ENCODE measurements around the gene GLP2R. TPM values are rescaled to one million over a fixed set of nuclear protein-coding genes. Genes with fewer than 3 reads are reported as not detected.

The GLP2R gene
- total RNA-seq, 1 donor, result not detected

DNA sequence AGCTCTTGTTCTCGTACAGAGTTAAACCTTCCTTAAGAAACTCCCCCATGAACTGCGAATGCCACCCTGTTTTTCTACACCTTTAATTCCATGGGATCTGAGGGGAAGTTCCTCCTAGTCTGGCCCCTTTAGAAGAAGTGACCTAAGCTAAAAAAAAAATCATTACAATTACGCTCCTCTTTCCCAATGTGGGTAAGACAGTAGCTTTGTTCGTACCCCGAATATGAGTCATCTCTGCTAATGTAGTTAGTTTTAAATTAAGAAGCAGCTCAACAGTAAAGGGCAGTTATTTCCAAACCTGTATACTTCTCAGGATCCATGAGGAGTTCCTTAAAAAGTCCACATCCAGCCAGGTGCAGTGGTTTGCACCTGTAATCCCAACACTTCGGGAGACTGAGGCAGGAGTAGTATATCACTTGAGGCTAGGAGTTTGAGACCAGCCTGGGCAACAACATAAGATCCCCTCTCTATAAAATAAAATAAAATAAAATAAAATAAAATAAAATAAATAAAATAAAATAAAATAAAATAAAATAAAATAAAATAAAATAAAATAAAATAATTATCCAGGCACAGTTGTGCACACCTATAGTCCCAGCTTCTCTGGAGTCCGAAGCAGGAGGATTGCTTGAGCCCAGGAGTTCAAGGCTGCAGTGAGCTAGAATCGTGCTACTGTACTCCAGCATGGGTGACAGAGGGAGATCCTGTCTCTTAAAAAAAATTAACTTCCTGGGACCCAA, 53.2 kb downstream of the GLP2R start:
- Histone ChIP-seq H3K9me3 (ENCODE audit: low read depth, low read length) (no peaks in the 10 kb centered on the region), H3K4me3 (ENCODE audit: insufficient read depth, low read length) (no peak overlapping the region), H3K27ac (ENCODE audit: low read depth, low read length) (no peak overlapping the region), H3K4me2 (ENCODE audit: insufficient read depth, low read length) (no peak overlapping the region), H3K79me2 (ENCODE audit: insufficient read depth, low read length) (no peaks in the 10 kb centered on the region), H3K36me3 (ENCODE audit: insufficient read depth, low read length) (no peaks in the 10 kb centered on the region), H2AFZ (ENCODE audit: low read length) (no peak overlapping the region), H4K20me1 (ENCODE audit: insufficient read depth, low read length) (no peaks in the 10 kb centered on the region), H3K27me3 (ENCODE audit: insufficient read depth, low read length) (no peaks in the 10 kb centered on the region), H3K4me1 (ENCODE audit: insufficient read depth, low read length) (no peaks in the 10 kb centered on the region)
- DNase-seq (ENCODE audit: insufficient read length, low spot score, missing footprints), result no peak
- TF ChIP-seq, protein P1, sequence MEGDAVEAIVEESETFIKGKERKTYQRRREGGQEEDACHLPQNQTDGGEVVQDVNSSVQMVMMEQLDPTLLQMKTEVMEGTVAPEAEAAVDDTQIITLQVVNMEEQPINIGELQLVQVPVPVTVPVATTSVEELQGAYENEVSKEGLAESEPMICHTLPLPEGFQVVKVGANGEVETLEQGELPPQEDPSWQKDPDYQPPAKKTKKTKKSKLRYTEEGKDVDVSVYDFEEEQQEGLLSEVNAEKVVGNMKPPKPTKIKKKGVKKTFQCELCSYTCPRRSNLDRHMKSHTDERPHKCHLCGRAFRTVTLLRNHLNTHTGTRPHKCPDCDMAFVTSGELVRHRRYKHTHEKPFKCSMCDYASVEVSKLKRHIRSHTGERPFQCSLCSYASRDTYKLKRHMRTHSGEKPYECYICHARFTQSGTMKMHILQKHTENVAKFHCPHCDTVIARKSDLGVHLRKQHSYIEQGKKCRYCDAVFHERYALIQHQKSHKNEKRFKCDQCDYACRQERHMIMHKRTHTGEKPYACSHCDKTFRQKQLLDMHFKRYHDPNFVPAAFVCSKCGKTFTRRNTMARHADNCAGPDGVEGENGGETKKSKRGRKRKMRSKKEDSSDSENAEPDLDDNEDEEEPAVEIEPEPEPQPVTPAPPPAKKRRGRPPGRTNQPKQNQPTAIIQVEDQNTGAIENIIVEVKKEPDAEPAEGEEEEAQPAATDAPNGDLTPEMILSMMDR (IDR thresholded peaks at IDR 0.05; ENCODE audit: extremely low read depth, low read depth, low read length), result no peak

DNA sequence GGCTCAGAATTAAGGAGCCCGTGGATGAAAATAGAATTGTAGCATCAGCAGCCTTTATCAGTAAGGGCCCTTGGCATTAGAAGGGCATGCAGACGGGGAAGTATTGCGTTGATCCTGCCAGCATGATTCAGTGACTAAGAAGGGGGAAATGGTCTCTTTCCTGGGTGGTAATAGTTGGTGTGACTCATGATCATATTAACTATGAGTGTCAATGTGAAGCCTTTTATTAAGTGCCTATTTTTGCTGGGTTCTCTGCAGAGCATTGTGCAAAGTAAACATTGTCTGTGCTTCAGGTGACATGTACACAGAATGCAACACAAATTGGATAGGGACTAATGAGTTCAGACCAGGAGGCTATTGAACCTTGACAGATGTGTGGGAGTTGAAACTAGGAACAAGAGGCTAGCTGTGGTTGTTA, 54.9 kb downstream of the GLP2R start:
- no peaks in the 10 kb centered on the region for H3K79me2 ChIP-seq (ENCODE audit: insufficient read depth, low read length)
- TF ChIP-seq, protein P1 (IDR thresholded peaks at IDR 0.05; ENCODE audit: extremely low read depth, low read depth, low read length), result no peak
- H2AFZ ChIP-seq (ENCODE audit: low read length), result no peak overlapping the region
- no peak overlapping the region for H3K27ac ChIP-seq (ENCODE audit: low read depth, low read length)
- no peak overlapping the region for H3K4me2 ChIP-seq (ENCODE audit: insufficient read depth, low read length)
- H3K36me3 ChIP-seq (ENCODE audit: insufficient read depth, low read length), result no peaks in the 10 kb centered on the region
- no peak overlapping the region for H3K4me3 ChIP-seq (ENCODE audit: insufficient read depth, low read length)
- H3K4me1 ChIP-seq (ENCODE audit: insufficient read depth, low read length), result no peaks in the 10 kb centered on the region
- H3K27me3 ChIP-seq (ENCODE audit: insufficient read depth, low read length), result no peaks in the 10 kb centered on the region
- no peaks in the 10 kb centered on the region for H3K9me3 ChIP-seq (ENCODE audit: low read depth, low read length)
- no peak for DNase-seq (ENCODE audit: insufficient read length, low spot score, missing footprints)
- H4K20me1 ChIP-seq (ENCODE audit: insufficient read depth, low read length), result no peaks in the 10 kb centered on the region

DNA sequence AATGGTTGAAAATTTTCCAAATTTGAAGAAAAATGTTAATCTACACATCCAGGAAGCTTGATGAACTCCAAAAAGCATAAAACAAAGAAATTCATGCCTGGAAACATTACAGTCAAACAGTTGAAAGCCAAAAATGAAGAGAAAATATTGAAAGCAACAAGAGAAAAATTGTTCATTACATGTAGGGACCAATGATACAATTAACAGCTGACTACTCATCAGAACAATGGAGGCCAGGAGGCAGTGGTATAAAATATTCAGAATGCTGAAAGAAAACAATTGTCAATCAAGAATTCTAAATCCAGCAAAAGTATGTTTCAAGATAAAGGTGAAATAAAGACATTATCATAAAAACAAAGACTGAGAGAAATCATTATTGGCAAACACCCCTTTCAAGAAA, 57.7 kb downstream of the GLP2R start:
- no peaks in the 10 kb centered on the region for H4K20me1 ChIP-seq (ENCODE audit: insufficient read depth, low read length)
- TF ChIP-seq, protein P1 (IDR thresholded peaks at IDR 0.05; ENCODE audit: extremely low read depth, low read depth, low read length), result no peak
- no peaks in the 10 kb centered on the region for H3K27me3 ChIP-seq (ENCODE audit: insufficient read depth, low read length)

DNA sequence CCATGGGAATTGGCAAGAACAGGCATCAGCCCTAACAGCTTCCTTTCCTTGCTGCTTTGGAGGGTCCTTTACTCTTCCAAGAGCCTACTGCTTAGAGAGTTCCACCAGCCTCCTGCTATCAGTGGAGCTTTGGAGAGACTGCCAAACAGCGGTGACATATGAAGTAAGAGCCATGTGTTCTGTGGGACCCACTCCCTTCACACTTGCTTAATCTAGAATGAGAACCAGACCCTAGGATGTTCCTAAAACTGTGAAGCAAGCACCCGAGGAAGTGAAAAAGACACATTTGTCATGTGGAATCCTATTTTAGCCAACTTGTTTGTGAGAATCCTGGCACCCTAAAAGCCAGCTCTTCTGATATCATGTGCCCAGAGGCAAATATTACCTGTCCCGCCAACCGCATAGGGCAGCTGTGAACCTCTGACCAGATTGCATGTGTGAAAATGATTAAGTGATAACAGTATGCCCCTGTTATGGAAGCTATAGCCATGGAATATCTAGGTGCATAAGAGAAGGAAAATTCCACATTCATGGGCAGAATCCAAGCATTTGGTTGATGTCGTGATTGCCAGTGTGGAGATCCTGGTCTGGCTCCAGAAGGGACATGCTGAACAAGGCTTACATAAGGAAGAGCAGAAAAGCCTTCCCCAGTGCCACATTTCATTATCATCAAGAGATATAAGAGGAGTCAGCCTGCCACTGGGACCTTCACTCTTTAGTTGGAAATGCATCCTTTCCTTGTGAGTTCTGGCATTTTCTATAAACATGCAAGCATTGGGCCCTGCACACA, 60.6 kb downstream of the GLP2R start:
- TF ChIP-seq, protein P1 (IDR thresholded peaks at IDR 0.05; ENCODE audit: extremely low read depth, low read depth, low read length), result no peak
- no peak for DNase-seq (ENCODE audit: insufficient read length, low spot score, missing footprints)

More for the DNA sequence above, 57.7 kb downstream of the GLP2R start:
- H3K36me3 ChIP-seq (ENCODE audit: insufficient read depth, low read length), result no peaks in the 10 kb centered on the region
- H3K9me3 ChIP-seq (ENCODE audit: low read depth, low read length), result no peaks in the 10 kb centered on the region
- H3K79me2 ChIP-seq (ENCODE audit: insufficient read depth, low read length), result no peaks in the 10 kb centered on the region
- no peak overlapping the region for H3K4me2 ChIP-seq (ENCODE audit: insufficient read depth, low read length)
- no peak overlapping the region for H3K4me3 ChIP-seq (ENCODE audit: insufficient read depth, low read length)
- H3K4me1 ChIP-seq (ENCODE audit: insufficient read depth, low read length), result no peaks in the 10 kb centered on the region
- DNase-seq (ENCODE audit: insufficient read length, low spot score, missing footprints), result no peak
- H3K27ac ChIP-seq (ENCODE audit: low read depth, low read length), result no peak overlapping the region
- no peak overlapping the region for H2AFZ ChIP-seq (ENCODE audit: low read length)

More for the DNA sequence above, 60.6 kb downstream of the GLP2R start:
- no peak overlapping the region for H2AFZ ChIP-seq (ENCODE audit: low read length)
- H4K20me1 ChIP-seq (ENCODE audit: insufficient read depth, low read length), result no peaks in the 10 kb centered on the region
- no peaks in the 10 kb centered on the region for H3K4me1 ChIP-seq (ENCODE audit: insufficient read depth, low read length)
- H3K4me3 ChIP-seq (ENCODE audit: insufficient read depth, low read length), result no peak overlapping the region
- no peaks in the 10 kb centered on the region for H3K36me3 ChIP-seq (ENCODE audit: insufficient read depth, low read length)
- no peaks in the 10 kb centered on the region for H3K79me2 ChIP-seq (ENCODE audit: insufficient read depth, low read length)
- no peaks in the 10 kb centered on the region for H3K27me3 ChIP-seq (ENCODE audit: insufficient read depth, low read length)
- H3K9me3 ChIP-seq (ENCODE audit: low read depth, low read length), result no peaks in the 10 kb centered on the region
- H3K27ac ChIP-seq (ENCODE audit: low read depth, low read length), result no peak overlapping the region
- H3K4me2 ChIP-seq (ENCODE audit: insufficient read depth, low read length), result no peak overlapping the region

All from osteoblast (primary cell).